ENCODE results near the gene DEAF1.

DEAF1 gene

DNA sequence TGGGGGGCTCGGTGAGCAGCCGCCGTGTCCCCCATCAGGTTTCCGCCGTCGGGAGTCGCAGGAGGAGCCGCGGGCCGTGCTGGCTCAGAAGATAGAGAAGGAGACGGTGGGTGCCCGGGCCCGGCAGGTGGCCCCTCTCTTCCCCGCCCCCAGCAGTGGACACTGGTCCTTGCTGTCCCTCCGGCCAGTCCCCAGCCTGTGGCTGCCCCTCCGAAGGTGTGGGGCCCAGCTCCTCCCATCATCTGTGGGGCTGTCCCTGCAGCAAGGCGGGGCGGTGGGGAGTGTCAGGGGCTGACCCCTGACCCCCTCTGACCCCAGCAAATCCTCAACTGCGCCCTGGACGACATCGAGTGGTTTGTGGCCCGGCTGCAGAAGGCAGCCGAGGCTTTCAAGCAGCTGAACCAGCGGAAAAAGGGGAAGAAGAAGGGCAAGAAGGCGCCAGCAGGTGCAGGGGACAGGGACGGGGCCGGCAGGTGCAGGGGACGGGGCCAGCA lies 26.3 kb upstream of the DEAF1 start:
- no peak for DNase-seq (ENCODE audit: low spot score)

- DNase-seq (ENCODE audit: low spot score): no peak
These were observed 25.7 kb upstream of the DEAF1 start for GRCh38 chr11:720642-721246.

GRCh38 chr11:720017-720641 lies 25.1 kb upstream of the DEAF1 start:
- no peak for DNase-seq (ENCODE audit: low spot score)

DNA sequence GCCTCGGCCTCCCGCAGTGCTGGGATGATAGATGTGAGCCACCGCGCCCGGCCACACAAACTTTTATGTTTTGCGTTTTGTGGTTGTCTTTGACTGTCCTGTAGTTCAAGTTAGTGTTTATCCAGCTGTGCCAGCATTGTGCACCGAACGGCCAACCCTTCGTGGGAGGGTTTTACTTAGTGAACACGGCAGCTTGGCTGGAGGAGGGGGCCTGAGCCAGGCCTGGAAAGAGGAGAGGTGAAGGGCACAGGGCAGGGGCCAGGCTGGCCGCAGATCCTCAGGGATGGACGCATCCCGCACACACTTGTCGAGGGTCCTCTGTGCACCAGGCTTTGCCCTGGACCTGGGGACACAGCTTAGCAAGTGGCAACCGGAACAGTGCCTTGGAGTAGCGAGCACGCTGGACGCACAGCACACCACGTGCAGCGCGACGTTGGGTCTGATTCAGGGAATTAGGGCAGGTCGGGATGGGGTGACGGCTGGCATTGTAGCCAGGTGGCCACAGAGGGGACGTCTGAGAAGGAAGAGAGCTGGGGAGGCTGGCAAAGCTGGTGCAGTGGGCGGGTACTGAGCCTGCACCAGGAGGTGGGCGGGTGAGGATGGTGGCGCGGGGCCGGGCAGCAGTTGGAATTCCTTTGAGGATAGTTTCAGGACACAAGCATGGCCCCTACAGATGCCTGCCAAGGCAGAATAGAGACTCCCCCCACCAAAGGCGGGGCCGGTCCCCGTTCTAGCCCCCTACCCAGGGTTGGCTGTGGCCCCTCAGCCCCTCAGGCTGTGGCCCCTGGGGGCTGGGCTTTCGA lies 24.4 kb upstream of the DEAF1 start:
- DNase-seq (ENCODE audit: low spot score): no peak

DNA sequence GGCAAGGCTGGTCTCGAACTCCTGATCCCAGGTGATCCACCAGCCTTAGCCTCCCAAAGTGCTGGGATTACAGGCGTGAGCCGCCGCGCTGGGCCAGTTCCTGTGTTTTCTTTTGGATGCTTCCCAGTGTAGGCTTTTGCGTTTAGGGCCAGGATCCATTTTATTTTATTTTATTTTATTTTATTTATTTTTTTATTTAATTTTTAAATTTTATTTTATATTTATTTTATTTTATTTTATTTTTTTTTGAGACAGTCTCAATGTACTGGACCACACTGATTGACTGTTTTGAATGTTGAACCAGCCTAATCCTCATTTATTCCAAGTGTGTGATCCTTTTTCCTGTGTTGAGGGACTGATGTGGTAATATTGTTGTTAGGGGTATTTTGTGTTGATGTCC lies 19.4 kb upstream of the DEAF1 start:
- no peak for DNase-seq (ENCODE audit: low spot score)

GRCh38 chr11:709109-709997 lies 14.3 kb upstream of the DEAF1 start:
- DNase-seq (ENCODE audit: low spot score): no peak

- no peak for DNase-seq (ENCODE audit: low spot score)
These were observed 13.5 kb upstream of the DEAF1 start for GRCh38 chr11:708511-708910.

DNA sequence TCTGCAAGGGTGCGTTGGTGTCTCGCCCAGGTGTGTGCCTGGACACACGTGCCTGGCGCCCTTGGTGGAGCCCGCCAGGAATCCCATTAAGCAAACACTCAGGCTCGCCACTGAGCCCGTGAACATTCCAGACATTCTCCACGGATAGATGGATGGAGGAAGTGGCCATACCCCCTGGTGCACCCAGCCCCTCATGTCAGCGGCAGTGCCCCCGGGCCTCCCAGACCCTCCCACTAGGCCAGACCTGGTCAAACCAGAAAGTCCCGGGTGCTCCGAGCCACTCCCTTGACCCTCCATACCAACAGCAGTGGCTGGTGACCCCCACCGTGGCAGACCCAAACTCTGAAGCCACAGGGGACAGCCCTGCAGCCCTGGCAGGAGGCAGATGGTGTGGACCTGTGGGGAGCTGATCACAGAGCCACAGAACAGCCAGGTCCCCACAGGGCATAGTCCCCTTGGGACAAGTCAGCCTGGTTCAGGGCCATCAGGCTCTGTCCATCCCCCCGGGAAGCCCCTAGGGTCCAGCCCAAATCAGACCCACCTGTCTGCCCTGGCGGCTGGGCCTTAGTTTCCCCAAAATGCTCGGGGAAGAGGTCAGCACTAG lies 12.9 kb upstream of the DEAF1 start:
- no peak for DNase-seq (ENCODE audit: low spot score)

DNA sequence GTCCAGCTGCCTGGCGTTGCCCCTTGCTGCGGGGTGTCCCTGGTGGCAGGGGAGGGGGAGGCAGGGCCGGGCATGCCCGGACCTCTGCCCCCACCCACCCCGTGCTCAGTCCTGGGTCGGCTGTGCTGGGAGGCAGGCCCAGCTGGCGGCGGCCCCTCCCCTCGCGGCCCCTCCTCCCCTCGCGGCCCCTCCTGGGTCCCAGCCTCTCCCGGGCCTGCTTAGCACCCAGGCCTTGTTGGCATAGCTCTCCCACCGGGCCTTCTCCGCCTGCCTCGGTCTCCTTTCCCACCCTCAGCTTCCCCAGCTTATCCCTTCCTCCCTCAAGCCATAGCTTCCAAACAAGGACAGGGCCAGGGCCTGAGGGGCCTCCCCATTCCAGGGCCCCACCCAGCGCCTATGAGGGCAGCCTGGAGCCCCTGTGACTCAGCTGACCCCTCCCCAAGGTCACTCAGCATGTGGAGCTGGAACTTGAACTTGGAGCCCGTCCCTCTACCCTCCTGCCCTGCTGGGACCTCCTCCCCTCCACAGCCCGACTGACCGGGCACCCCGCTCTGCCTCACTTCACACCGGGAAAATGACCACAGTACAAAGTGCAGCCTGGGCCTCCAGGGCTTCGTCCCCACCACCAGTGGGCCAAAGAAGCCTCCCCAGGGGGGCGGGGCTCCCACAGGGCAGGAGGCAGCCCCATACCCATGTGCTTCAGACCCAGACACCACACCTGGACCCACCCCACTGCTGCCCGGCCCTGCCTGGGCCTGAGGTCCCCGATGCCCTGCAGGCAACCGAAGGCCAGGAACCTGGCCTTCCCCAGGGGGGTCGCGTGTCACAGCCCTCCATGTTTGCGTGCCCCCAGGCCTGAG lies 12.2 kb upstream of the DEAF1 start:
- DNase-seq (ENCODE audit: low spot score): no peak

- no peak for DNase-seq (ENCODE audit: low spot score)
These were observed 11.5 kb upstream of the DEAF1 start for GRCh38 chr11:706439-706956.

DNA sequence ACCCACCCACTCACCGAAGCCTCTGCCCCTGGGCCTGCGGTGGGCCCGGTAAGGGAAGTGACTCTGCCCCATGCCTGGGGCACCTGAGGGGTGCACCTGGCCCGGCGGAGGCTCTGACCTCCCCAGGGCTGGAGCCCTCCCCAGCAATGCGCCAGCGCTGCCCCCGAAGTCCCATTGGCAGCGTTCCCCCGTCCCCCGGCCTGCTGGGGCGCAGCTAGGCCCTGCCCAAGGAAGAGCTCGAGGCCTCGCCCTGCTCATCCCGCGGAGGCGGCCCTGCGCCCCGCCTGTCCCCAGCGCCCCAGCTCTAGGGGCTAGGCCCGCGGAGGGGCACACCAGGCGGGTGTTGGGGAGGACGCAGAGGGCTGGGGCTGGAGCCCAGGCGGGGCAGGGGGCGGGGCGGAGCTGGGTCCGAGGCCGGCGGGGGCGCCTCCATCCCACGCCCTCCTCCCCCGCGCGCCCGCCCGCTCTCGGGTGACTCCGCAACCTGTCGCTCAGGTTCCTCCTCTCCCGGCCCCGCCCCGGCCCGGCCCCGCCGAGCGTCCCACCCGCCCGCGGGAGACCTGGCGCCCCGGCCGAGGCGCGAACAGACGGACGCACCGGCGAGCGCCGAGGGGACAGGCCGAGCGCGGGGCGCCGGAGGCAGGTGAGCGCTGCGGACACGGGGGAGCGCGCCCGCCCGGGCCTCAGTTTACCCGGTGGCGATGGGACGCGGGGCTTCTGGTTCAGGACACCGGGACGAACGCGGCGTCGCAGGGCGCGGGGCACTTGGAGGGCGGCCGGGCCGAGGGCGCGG lies 10.8 kb upstream of the DEAF1 start, which contains the start of gene EPS8L2:
Gene EPS8L2, plus strand, starts transcription at position 586 of the 793 bp plus-strand sequence. CDS start 3,177 bp downstream, outside the sequence.
- DNase-seq (ENCODE audit: low spot score): no peak

DNA sequence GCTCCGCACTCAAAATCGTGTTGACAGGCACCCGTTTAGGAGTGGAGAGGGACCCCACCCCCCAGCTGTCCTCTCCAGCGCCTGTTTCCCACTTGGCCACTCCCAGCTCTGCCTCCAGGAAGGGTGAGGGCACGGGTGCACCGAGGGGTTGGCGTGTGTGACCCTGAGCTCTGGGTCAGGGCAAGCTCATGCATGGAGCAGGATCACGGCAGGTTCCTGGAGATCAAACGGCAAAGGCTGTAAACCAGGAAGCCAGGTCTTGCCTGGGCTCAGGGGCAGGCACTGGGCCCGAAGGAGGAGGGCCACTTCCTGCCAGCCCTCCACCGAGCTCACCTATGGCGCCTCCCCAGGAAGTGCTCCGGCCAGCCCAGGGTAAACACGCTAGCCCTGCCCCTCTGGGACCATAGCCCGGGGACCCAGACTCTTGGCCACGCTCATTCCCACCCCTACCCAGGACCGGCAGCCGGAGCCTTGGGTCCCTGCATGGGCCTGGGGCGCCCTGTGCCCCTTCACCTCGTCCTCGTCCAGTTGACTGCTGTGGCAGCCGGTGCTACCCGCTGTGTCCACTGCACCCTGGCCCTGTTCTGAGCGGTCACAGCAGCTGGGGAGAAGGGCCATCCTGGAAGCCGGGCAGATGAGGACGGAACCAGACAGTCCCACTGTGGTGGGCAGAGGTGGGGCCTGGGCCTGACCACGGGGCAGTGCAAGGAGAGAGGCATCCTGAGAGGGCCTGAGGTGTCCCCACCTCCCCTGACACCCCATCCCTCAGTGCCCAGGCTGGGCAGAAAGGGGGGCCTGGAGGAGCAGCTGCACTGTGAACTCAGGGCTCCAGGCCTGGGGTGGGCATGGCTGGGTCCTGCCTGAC lies 10.0 kb upstream of the DEAF1 start:
- DNase-seq (ENCODE audit: low spot score): no peak

DNA sequence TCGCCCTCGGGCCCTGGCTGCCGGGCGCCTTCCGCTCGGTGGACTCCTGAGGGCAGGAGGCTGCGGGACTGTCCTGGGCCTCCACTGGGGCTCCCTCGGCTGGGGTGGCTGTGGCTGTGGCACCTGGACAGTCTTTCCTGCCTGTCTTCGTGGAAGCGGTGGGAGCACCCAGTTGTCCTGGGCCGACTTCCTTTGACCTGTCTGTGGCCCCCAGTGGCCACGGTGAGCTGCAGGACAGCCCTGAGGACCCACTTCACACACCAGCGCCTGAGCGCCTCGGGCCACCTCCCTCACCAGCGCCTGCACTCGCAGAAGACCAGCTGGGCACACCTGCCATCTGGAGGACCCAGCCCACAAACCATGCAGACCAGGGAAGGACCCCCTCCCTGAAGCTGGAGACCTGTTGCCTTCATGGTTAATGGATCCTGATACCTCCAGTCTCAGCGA lies 9.2 kb upstream of the DEAF1 start:
- no peak for DNase-seq (ENCODE audit: low spot score)

DNA sequence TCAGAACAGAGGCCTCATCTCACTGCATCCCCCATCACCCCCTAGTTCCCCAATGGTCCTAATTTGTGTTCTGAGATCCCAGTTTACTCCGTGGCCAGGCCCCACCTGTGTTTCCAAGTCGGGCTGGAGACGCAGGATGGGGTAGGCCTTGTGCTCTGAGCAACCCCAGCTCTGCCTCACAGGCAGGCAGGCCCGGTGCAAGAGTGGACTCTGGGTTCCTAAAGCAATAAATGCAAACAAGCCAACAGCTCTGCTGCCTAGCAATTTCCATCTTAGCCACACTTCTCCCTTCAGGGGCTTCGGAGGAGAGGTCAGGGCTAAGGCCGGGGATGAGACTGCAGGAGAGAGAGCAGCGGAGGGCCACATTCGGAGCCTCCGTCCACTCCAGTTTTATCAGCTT lies 8.5 kb upstream of the DEAF1 start:
- DNase-seq (ENCODE audit: low spot score): no peak

DNA sequence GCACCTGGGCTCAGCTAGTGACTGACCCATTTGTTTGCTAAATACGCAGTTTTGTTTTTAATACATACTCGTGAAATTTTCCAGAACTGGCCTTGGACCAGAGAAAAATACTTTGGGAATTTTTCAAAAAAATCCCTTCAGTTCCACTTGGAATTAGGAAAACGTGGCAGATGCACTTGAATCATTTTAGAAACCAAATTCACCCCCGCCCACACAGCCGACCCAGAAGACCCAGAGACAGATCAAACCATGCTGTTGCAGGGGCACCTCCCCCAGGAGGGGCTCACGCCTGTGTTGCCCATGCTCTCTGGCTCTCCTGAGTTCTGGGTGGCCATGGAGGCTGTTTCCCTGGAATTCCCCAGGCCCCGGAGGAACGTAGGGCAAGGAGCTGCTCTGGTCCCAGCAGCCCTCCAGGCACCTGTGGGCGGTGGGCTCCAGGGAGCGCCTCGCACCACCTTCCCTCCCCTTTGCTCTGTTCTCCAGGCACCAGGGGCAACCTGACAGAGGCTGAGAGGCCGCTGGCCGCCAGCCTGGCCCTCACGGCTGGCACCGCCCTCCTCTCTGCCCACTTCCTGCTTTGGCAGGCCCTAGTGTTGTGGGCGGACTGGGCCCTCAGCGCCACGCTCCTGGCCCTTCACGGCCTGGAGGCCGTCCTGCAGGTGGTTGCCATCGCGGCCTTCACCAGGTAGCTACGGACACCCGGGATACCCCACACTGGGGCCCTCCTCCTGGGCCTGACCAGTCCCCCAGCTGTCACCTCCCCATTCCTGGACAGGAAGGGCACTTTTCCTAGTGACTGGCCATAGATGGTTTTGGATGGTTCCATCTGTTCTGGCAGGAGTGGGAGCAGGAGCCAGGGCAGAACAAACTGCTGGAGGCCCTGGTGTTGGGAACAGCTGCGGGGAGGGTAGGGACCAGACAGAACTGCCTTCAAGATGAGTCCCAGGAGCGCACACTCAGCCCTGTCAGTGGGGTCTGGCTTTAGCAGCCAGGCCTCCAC lies 7.7 kb upstream of the DEAF1 start:
- DNase-seq (ENCODE audit: low spot score): no peak

- DNase-seq (ENCODE audit: low spot score): no peak
These were observed 6.9 kb upstream of the DEAF1 start for GRCh38 chr11:701741-702461.

GRCh38 chr11:699753-700152 lies 4.7 kb upstream of the DEAF1 start:
- no peak for DNase-seq (ENCODE audit: low spot score)

Measured in hematopoietic multipotent progenitor cell treated with erythropoietin and hydrocortisone succinate and interleukin-3 and kit ligand, for 17 days (in vitro differentiated cells).